ENCODE results near the gene MS4A6A. TPM values are rescaled to one million over a fixed set of nuclear protein-coding genes. Genes with fewer than 3 reads are reported as not detected.

Gene MS4A6A
- total and polyA plus RNA-seq, 9 of the 15 experiments (the other 6 are each of a cell fraction or from before 2014, with no cell fraction given), result 0.57 to 9.5 (median 4.2) TPM

GRCh38 chr11:60214386-60214785 lies 31.5 kb upstream of the MS4A6A start:
- H3K9me1 ChIP-seq (ENCODE audit: control insufficient read depth, insufficient read depth, low read length), result no peaks in the 10 kb centered on the region
- no peaks in the 10 kb centered on the region for H3K36me3 ChIP-seq (ENCODE audit: control insufficient read depth, insufficient read depth, low read length)
- intact Hi-C loops (cut with micrococcal nuclease) (no loop called here), in situ Hi-C loops (cut with MboI) (no loop called here)
- no peaks in the 10 kb centered on the region for H3K27me3 ChIP-seq (ENCODE audit: control insufficient read depth in 2 of 2, insufficient read depth in 2 of 2, low read length in 2 of 2)
- H3K9me3 ChIP-seq (replicated peaks; ENCODE audit: control insufficient read depth, insufficient read depth, low read depth, low read length), result no peaks in the 10 kb centered on the region
- ATAC-seq, result no peak
- ChIA-PET POLR2A (no interaction called here), CTCF (ENCODE audit: low intra/inter-chr PET ratio) (no interaction called here)
- H3K27ac ChIP-seq (ENCODE audit: extremely low read depth, low read depth, low read length), result no peak overlapping the region
- H3K4me1 ChIP-seq (replicated peaks in 1 of 2; ENCODE audit: control insufficient read depth in 2 of 2, insufficient read depth in 2 of 2, low read length in 2 of 2), result peaks cover 0 to 5% of the 10 kb centered on the region in 2 experiments; a peak in 2 of 5 replicates
- DNase-seq (ENCODE audit: extremely low read depth in 1 of 4, low spot score in 3 of 4), result no peak
- TF ChIP-seq FOXK1 (CRISPR knock-in tag; IDR thresholded peaks at IDR 0.05; ENCODE audit: borderline replicate concordance), result no peak
- TF ChIP-seq FOXJ2 (tag; IDR thresholded peaks at IDR 0.05), result no peak
- no peak for TF ChIP-seq ZNF184 (CRISPR knock-in tag; IDR thresholded peaks at IDR 0.05)
- TF ChIP-seq RNF2 (IDR thresholded peaks at IDR 0.05), result no peak
- no peak for TF ChIP-seq ZBTB9 (CRISPR knock-in tag; IDR thresholded peaks at IDR 0.05)
- no peak for TF ChIP-seq DLX4 (CRISPR knock-in tag; IDR thresholded peaks at IDR 0.05)
- TF ChIP-seq LCOR (CRISPR knock-in tag; IDR thresholded peaks at IDR 0.05), result no peak
- TF ChIP-seq POLR3A (IDR thresholded peaks at IDR 0.05; ENCODE audit: borderline replicate concordance, extremely low read depth, insufficient read depth, insufficient read length), result no peak
- TF ChIP-seq ZNF316 (IDR thresholded peaks at IDR 0.05), result no peak
- TF ChIP-seq NKRF (IDR thresholded peaks at IDR 0.05; ENCODE audit: borderline replicate concordance), result no peak
- no peak for TF ChIP-seq RBM22 (IDR thresholded peaks at IDR 0.05; ENCODE audit: low read depth, low read length, poor library complexity, severe bottlenecking)
- TF ChIP-seq TRIM24 (IDR thresholded peaks at IDR 0.05), result no peak
- TF ChIP-seq ZC3H8 (IDR thresholded peaks at IDR 0.05), result no peak
- no peak for TF ChIP-seq ZNF444 (CRISPR knock-in tag; IDR thresholded peaks at IDR 0.05)
- no peak for TF ChIP-seq ZBTB2 (IDR thresholded peaks at IDR 0.05)
- no peak overlapping the region for H3K4me2 ChIP-seq (ENCODE audit: insufficient read depth, low read length)
- no peaks in the 10 kb centered on the region for H3K79me2 ChIP-seq (ENCODE audit: control insufficient read depth, insufficient read depth, low read length)
- H4K20me1 ChIP-seq (replicated peaks; ENCODE audit: control insufficient read depth, insufficient read depth, low read length), result no peaks in the 10 kb centered on the region
- no peak overlapping the region for H3K9ac ChIP-seq (ENCODE audit: insufficient read depth in 1 of 2, low read depth in 2 of 2, low read length in 2 of 2)
- no peak for FAIRE-seq
- no TSS peak for BruUV-seq (replicated peaks)
- no peak overlapping the region for H2AFZ ChIP-seq (ENCODE audit: low read depth, low read length)
- no peak overlapping the region for H3K4me3 ChIP-seq
- WGBS (ENCODE audit: insufficient coverage, low coverage, missing lambda C conversion rate), result 64% methylated on average over 1 of the region's 1 CpG

Measured in K562 (cell line).